Stomach (tissue), 9 donors: ENCODE data around the gene TRIM62. TPM values are rescaled to one million over a fixed set of nuclear protein-coding genes. Genes with fewer than 3 reads are reported as not detected.
A peak's percentile ranks its signal among the peaks of the same experiment; 100 is the strongest.

Experiments used
- DNase-seq, 2 donors: peaks; one replicate each; pipeline versions ENCODE4 v3.0.0 to v3.0.0-alpha.2; 2013 to 2019
- H3K27ac ChIP-seq, 5 donors: fragments of 200-600 bp in 4 of 5; sonication (generic) in 4 of 5; one replicate each; pipeline ENCODE4 v1.5.1; 2013 to 2019; ENCODE audit warnings: mild to moderate bottlenecking in 1 of 5, moderate library complexity in 1 of 5
- H3K27me3 ChIP-seq, 3 donors: fragments of 200-600 bp; sonication (generic); one replicate each; pipeline ENCODE4 v1.5.1; 2017 to 2019; ENCODE audit warnings: mixed run types in 1 of 3
- H3K36me3 ChIP-seq, 4 donors: fragments of 200-600 bp; sonication (generic); 1 replicate in 3 of 4; 2 replicates in 1 of 4; pipeline ENCODE4 v1.5.1; 2016 to 2019
- H3K4me1 ChIP-seq, 4 donors: fragments of 200-600 bp; sonication (generic); one replicate each; pipeline ENCODE4 v1.5.1; 2016 to 2019
- H3K4me3 ChIP-seq, 4 donors: fragments of 200-600 bp; sonication (generic) in 3 of 4; one replicate each; pipeline ENCODE4 v1.5.1; 2016 to 2019; ENCODE audit warnings: mild to moderate bottlenecking in 1 of 4
- H3K9me3 ChIP-seq, 4 donors: fragments of 200-600 bp; sonication (generic); one replicate each; pipeline ENCODE4 v1.5.1; 2016 to 2019
- CTCF ChIP-seq, 7 experiments: fragments of 450-650 bp in 4 of 7; fragments of 200-600 bp in 3 of 7; sonication (generic) in 3 of 7; IDR thresholded peaks; one replicate each; pipeline ENCODE4 v1.5.1; 2016 to 2019; ENCODE audit warnings: antibody characterized with exemption in 7 of 7, control low read depth in 2 of 7, mild to moderate bottlenecking in 1 of 7
- EP300 ChIP-seq: sonication (generic); formaldehyde crosslinking; IDR thresholded peaks from one replicate; pipeline ENCODE4 v1.6.1; 2017; ENCODE audit warnings: antibody characterized with exemption
- POLR2A ChIP-seq, 4 donors: fragments of 450-650 bp; IDR thresholded peaks; one replicate each; pipeline ENCODE4 v1.6.1; 2016; ENCODE audit warnings: antibody characterized with exemption in 4 of 4, control low read depth in 2 of 4, mild to moderate bottlenecking in 1 of 4, moderate library complexity in 1 of 4
- POLR2AphosphoS5 ChIP-seq, 3 donors: sonication (generic); formaldehyde crosslinking; IDR thresholded peaks; one replicate each; pipeline ENCODE4 v1.6.1; 2016; ENCODE audit warnings: antibody characterized with exemption in 3 of 3
- WGBS, 5 donors: extraction: QIAGEN DNeasy Blood & Tissue Kit in 3 of 5; methylation state at CpG; one replicate each; pipeline versions ENCODE4 v1.1.5 to v1.1.7; 2013 to 2018; 5-methylcytosine and 5-hydroxymethylcytosine counted together
- intact Hi-C: fragments of 100-400 bp; cut with DNase I; formaldehyde crosslinking; loops from one replicate; pipeline ENCODE4 v1.15.1; 2023; ENCODE audit warnings: low total_unique reads
- polyA plus RNA-seq, 3 donors: library from polyadenylated mRNA; stranded (reverse); fragments of 200-250 nt; gene quantifications; one replicate each; pipeline ENCODE4 v1.2.3, GENCODE V29; 2013
- total RNA-seq, 5 donors: library from RNA; depleted of rRNA; stranded (reverse); fragments of >200 nt; gene quantifications; one replicate each; pipeline versions ENCODE4 v1.1.0 to v1.2.3, GENCODE V29; 2014 to 2016
- donor health status: healthy with polysubstance abuse.
- donor health status: Bipolar disorder and iron deficiency.
- donor health status: healthy.

The TRIM62 gene
- total and polyA plus RNA-seq, 8 donors, result 0.76 to 18.1 (median 3.1) TPM

- 88 to 96% (median 95%) methylated on average over 2 of the region's 2 CpGs for WGBS, 5 donors
- no peak for TF ChIP-seq CTCF (IDR thresholded peaks at IDR 0.05)
- no peak for TF ChIP-seq EP300
- TF ChIP-seq POLR2AphosphoS5 (IDR thresholded peaks at IDR 0.05), result no peak
- H3K9me3 ChIP-seq, result no peaks in the 10 kb centered on the region
- H3K27ac ChIP-seq, result no peak overlapping the region
- H3K4me3 ChIP-seq, result no peak overlapping the region
- H3K36me3 ChIP-seq, result peaks cover 0 to 41% (median 15%) of the 10 kb centered on the region in 4 donors
- intact Hi-C loops, result no loop called here
- no peaks in the 10 kb centered on the region for H3K27me3 ChIP-seq
- peaks cover 5 to 13% (median 9%) of the 10 kb centered on the region in 4 donors for H3K4me1 ChIP-seq
- DNase-seq, result no peak
Observed at GRCh38 chr1:33175865-33176264, 6.0 kb downstream of the TRIM62 start.

GRCh38 chr1:33173091-33173490, 8.8 kb downstream of the TRIM62 start:
- WGBS, 5 donors, result 62 to 70% (median 67%) methylated on average over 3 to 4 of the region's 4 CpGs
- H3K36me3 ChIP-seq, result peaks cover 0 to 42% (median 21%) of the 10 kb centered on the region in 4 donors
- no peaks in the 10 kb centered on the region for H3K27me3 ChIP-seq
- no peak overlapping the region for H3K4me3 ChIP-seq
- peaks cover 0 to 5% (median 0%) of the 10 kb centered on the region in 4 donors for H3K4me1 ChIP-seq
- intact Hi-C loops, result no loop called here
- no peaks in the 10 kb centered on the region for H3K9me3 ChIP-seq
- TF ChIP-seq CTCF (IDR thresholded peaks at IDR 0.05) (no peak), POLR2AphosphoS5 (IDR thresholded peaks at IDR 0.05) (no peak), POLR2A (IDR thresholded peaks at IDR 0.05) (no peak), EP300 (no peak)
- no peak overlapping the region for H3K27ac ChIP-seq
- DNase-seq, result no peak

- TF ChIP-seq POLR2AphosphoS5 (IDR thresholded peaks at IDR 0.05) (no peak), EP300 (no peak), POLR2A (IDR thresholded peaks at IDR 0.05) (no peak), CTCF (IDR thresholded peaks at IDR 0.05) (no peak)
- peak in 1 of 2 donors; percentile 44 for DNase-seq
- no peak overlapping the region for H3K27ac ChIP-seq
- intact Hi-C loops, result no loop called here
- peaks cover 0 to 42% (median 22%) of the 10 kb centered on the region in 4 donors for H3K36me3 ChIP-seq
- peaks cover 0 to 5% (median 0%) of the 10 kb centered on the region in 4 donors for H3K4me1 ChIP-seq
- H3K27me3 ChIP-seq, result no peaks in the 10 kb centered on the region
- no peak overlapping the region for H3K4me3 ChIP-seq
- WGBS, 5 donors, result 62 to 80% (median 65%) methylated on average over 8 to 9 of the region's 9 CpGs
- H3K9me3 ChIP-seq, result no peaks in the 10 kb centered on the region
Observed at GRCh38 chr1:33171977-33172813, 9.6 kb downstream of the TRIM62 start.

GRCh38 chr1:33170351-33171274, 11.2 kb downstream of the TRIM62 start:
- H3K4me3 ChIP-seq, result no peak overlapping the region
- DNase-seq, result peak in 1 of 2 donors; percentile 44
- no peaks in the 10 kb centered on the region for H3K27me3 ChIP-seq
- peaks cover 0 to 45% (median 18%) of the 10 kb centered on the region in 4 donors for H3K36me3 ChIP-seq
- no peak for TF ChIP-seq POLR2AphosphoS5 (IDR thresholded peaks at IDR 0.05)
- TF ChIP-seq EP300, result no peak
- TF ChIP-seq CTCF (IDR thresholded peaks at IDR 0.05), result no peak
- no peak for TF ChIP-seq POLR2A (IDR thresholded peaks at IDR 0.05)
- intact Hi-C loops, result no loop called here
- no peaks in the 10 kb centered on the region for H3K9me3 ChIP-seq
- no peak overlapping the region for H3K27ac ChIP-seq
- WGBS, 5 donors, result 82 to 87% (median 86%) methylated on average over 9 to 13 of the region's 13 CpGs
- peaks cover 0 to 5% (median 0%) of the 10 kb centered on the region in 4 donors for H3K4me1 ChIP-seq
